HG03439 (cell line): Measurements from ENCODE around the gene PHF21A.
"Not testable (repeated sequence)": the region's sequence is repeated elsewhere in the genome, so short reads cannot be mapped to it uniquely, and the experiment has no call there.

ENCODE experiments used
- ATAC-seq: cut with Tn5 transposase; IDR thresholded peaks from one replicate; pipeline ENCODE4 v1.9.1; 2021; ENCODE audit warnings: mild to moderate bottlenecking, moderate library complexity; ENCODE audit not compliant: unreplicated experiment

The PHF21A gene

DNA sequence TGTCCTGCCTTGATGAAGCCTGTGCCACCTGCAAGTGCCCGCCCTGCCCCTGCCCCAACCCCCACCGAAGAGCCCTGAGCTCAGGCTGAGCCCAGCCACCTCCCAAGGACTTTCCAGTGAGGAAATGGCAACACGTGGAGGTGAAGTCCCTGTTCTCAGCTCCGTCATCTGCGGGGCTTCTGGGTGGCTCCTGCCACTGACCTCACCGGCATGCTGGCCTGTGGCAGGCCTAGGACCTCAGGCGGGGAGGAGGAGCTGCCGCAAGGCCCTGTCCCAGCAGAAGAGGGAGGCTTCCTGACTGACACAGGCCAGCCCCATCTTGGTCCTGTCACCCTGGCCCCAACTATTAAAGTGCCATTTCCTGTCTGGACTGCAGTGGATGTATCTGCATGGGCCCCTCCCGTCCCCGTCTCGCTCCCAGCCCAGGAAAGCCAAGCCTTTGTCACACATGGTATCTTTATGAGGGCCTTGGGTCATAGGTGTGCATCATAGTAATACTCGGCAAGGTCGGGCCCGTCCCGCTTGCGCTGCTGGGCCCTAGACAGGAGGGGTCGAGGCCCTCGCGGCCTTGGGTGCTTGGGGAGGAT is 215.1 kb downstream of the PHF21A start:
- ATAC-seq = no peak

DNA sequence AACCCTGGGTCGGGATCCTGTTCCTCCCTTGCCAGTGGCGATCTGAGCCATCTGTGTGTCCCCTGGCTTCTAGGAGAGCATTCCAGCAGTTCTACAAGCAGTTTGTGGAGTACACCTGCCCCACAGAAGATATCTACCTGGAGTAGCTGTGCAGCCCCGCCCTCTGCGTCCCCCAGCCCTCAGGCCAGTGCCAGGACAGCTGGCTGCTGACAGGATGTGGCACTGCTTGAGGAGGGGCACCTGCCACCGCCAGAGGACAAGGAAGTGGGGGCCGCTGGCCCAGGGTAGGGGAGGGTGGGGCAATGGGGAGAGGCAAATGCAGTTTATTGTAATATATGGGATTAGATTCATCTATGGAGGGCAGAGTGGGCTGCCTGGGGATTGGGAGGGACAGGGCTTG is 215.7 kb downstream of the PHF21A start:
- not testable (repeated sequence) for ATAC-seq

DNA sequence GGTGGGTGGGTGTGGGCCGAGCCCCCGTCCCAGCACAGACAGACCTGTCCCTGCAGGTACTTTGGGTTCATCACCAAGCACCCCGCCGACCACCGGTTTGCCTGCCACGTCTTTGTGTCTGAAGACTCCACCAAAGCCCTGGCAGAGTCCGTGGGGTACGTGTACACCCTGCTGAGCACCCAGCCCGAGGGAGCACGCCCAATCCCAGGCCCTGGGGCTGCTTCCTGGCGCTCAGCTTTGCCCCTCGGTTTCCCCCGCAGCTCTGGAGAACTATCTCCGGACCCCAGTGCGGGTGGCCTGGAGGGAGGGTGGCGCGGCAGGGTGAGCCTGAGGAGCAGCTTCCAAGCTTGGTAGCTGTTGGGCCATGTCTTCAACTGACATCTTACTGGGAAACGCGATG is 216.2 kb downstream of the PHF21A start:
- no peak for ATAC-seq

DNA sequence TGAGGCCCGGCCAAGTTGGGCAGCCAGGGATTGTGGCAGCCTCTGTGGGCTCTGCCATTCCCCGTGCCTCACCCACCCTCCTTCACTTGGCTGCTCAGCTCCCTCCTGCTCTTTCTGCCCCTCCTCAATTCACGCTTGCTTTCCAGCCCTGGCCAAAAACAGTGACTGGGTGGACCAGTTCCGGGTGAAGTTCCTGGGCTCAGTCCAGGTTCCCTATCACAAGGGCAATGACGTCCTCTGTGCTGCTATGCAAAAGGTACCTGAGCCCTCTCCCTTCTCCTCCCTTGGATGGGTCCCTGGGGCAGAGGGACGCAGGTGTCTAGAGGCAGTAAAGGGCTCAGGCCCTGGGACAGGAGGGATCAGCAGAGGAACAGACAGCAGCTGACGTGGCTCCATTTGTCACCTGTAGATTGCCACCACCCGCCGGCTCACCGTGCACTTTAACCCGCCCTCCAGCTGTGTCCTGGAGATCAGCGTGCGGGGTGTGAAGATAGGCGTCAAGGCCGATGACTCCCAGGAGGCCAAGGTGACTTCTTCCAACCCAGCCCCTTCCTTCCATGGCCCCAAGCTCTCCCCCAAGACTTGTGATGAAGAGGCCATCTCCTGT is 216.8 kb downstream of the PHF21A start:
- no peak for ATAC-seq

DNA sequence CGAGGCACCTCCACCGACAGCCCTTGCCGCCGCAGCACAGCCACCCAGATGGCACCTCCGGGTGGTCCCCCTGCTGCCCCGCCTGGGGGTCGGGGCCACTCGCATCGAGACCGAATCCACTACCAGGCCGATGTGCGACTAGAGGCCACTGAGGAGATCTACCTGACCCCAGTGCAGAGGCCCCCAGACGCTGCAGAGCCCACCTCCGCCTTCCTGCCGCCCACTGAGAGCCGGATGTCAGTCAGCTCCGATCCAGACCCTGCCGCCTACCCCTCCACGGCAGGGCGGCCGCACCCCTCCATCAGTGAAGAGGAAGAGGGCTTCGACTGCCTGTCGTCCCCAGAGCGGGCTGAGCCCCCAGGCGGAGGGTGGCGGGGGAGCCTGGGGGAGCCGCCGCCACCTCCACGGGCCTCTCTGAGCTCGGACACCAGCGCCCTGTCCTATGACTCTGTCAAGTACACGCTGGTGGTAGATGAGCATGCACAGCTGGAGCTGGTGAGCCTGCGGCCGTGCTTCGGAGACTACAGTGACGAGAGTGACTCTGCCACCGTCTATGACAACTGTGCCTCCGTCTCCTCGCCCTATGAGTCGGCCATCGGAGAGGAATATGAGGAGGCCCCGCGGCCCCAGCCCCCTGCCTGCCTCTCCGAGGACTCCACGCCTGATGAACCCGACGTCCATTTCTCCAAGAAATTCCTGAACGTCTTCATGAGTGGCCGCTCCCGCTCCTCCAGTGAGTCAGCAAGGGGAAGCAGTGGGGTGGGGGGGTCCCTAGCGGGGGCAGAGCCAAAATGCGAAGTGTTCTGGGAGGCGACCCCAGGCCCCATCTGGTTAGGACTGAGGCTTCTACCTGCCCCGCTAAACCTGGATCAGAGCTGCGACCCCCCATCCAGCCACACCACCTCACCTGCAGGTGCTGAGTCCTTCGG is 218.5 kb downstream of the PHF21A start:
- ATAC-seq = no peak

DNA sequence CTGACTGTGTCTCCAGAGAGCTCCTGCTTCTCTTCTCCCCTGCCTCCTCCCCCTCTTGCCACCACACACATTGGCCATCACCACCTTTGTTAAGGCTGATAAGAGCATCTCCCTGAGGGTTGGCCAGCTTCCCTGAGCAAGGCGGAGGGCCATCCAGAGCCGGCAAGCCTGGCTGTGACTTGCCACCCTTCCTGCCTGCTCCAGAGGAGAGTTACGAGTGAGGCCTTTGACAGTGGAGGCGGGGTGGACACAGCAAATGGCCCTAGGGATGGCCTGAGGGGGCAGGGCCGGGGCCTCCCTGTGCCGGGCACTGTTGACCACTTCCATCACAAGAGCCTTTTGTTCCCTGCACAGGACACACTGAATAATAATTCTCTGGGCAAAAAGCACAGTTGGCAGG is 219.6 kb downstream of the PHF21A start:
- no peak for ATAC-seq

DNA sequence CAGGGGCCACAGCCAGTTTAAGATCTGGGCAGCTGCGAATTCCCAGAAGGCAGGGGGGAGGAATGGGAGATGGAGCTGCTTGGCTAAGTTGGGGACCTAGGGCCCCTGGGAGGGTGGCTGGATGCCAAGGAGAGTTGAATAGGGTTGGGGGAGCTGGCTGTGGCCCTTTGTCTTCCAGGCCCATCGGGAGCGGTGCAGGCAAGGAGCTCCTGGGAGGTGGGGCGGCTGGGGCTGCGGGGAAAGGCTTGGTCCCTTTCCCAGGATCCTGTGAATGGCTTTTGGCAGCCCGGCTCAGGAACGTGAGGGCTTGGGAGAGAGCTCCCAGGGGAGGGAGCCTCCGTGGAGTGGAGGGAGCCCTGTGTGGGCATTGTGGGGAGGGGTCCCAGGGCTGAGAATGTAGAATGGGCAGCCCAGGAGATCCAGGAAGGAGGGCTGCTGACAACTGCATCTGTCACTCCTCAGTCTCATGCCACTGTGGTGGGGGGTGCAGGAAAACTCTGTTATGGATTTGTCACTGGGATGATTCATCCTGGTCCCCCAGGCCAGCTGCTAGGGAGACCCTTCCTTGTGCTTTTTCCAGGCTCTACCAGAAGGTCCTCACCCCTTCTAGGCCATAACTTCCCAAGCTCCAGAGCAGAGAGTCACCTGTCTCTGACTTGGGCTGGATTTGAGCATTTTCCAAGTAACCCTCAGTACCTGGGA is 220.2 kb downstream of the PHF21A start:
- no peak for ATAC-seq

DNA sequence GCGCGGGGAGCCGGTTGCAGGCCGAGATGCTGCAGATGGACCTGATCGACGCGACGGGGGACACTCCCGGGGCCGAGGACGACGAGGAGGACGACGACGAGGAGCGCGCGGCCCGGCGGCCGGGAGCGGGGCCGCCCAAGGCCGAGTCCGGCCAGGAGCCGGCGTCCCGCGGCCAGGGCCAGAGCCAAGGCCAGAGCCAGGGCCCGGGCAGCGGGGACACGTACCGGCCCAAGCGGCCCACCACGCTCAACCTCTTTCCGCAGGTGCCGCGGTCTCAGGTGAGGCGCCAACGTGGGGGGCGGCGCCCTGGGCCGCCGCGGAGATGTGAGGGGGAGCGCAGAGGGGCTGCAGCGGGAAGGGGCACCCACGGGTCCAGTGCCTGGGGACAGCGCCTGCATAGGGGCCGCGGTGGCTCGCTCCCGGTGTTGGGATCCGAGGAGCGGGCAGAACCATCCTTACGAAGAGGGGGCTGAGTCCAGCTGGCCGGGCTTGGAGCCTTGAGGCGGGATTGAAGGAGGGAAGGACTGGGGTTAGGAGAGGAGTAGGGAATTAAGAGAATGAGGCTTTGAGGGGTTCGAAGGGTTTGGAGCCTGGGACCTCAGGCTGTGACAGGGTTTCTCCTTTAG is 221.0 kb downstream of the PHF21A start:
- not testable (repeated sequence) for ATAC-seq

DNA sequence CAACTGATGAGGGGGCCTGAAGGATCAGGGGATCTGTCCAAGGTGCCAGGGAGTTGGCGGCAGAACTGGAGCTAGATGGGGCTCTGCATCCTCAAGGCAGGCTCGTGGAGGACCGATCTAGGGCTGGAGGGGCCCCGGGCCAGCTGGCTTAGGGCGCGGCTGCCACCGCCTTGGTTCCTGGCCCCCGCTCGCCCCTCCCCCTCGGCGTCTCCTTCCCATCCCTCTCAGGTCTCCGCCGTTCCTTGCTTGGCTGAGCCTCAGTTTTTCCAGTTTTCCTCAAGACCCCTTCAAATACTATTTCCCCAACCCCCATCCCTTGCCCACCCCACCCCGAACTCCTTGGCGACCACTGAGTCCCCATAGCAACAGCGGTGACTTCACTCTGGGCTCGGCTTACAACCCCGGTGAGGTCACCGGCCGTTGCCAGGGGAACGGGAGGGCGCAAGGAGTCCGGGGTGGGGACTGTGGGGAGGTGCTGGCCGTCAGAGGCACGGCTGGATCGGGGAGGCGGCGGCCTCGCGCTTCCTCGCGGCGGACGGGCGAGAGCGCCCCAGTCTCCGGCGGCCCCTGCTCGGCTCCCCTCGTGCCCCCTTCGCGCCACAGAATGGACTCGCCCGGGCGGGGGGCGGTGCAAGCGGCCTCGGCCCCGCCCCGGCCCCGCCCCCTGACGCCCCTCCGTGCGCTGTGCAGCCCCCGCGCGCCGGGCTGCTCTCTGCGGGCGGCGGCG is 221.6 kb downstream of the PHF21A start:
- no peak for ATAC-seq

DNA sequence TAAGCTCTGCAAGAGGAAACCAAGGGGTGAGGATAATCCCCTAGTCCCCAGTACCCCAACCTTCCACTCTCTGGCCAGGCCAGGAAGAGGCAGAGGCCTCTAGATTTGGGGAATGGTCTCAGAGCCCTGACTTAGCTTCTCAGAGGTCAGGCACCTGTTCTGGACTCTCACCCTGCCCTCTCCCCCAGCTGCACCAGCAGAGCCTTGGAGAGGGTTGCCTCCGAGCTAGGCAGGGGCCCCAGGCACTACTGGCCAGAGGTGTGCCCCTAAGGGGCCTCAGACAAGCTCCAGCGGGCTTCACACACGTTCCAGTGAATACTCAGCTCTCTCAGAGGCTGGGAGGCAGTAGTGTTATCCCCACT is 222.2 kb downstream of the PHF21A start:
- no peak for ATAC-seq

DNA sequence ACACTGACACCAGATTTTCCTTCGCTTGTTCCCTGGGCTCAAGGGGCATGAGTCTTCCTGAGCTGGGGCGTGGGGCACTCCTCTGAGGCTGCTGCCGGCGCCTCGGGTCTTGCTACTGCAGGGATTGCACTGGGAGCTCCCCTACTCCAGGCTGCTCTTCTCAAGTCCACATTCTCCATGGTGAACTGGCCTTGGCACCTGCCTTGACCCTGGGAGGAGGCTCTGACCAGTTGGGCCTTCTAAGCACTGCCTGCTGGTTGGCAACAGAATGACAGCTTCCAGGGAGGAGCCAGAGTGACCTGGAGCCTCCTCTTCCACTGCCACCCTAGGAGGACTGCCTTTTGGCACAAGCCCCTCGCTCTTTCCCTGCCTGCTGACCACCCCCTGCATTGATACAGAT is 223.7 kb downstream of the PHF21A start:
- ATAC-seq = no peak

DNA sequence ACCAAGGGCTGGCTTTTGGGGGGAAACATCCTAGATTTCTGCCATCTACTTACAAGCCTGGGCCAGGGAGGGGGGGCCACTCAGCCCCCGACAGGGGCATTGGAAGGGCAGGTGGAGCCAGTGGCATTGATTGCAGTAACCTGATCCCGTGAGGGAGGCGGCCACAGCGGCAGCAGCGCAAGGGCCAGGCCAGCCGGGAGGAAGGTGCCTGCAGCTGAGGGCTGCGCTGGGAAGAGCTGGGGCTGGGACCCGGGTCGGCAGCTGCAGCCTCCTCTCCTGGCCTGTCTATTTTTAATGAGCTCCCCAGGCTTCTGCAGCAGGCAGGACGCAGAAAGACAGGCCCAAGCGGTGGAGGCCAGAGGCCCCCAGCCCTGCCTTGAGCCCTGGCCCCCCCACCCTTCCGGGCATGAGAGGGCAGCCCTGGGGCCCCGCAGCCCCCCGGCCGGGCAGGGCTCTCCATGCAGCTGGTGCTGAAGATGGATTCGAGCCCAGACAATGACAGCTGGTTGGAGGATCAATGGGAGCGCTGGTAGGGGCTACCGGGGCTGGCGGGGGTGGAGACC is 224.8 kb downstream of the PHF21A start:
- no peak for ATAC-seq

DNA sequence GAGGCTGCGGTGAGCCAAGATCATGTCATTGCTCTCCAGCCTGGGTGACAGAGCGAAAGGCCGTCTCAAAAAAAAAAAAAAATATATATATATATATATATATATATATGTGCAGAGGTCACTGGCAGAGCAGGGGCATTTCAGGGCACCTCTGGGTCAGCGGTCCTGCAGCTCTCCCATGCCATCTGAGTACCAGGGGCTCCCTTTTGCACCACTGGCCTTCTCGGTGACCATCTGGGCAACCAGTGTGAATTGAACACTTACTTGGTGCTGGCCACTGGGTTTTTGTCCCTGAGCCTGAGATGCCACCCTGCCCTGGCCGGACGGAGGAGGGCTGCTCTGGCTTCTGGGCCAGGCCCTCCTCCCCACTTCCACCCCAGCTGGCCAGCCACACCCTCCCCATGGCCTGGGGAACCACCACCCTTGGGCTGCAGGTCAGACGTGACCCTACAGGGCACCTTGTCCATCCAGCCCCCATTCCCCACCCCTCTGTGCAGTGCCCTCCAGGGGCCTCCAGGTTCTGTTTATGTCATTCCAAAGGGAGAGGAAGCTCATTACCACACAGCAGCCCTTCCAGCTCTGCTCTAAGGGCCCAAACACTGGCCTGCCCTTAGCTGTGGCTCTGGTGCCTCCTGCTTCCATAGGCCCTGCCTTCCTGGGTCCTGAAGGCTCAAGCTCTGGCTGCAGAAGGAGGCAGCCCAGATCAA is 225.5 kb downstream of the PHF21A start:
- ATAC-seq = no peak

DNA sequence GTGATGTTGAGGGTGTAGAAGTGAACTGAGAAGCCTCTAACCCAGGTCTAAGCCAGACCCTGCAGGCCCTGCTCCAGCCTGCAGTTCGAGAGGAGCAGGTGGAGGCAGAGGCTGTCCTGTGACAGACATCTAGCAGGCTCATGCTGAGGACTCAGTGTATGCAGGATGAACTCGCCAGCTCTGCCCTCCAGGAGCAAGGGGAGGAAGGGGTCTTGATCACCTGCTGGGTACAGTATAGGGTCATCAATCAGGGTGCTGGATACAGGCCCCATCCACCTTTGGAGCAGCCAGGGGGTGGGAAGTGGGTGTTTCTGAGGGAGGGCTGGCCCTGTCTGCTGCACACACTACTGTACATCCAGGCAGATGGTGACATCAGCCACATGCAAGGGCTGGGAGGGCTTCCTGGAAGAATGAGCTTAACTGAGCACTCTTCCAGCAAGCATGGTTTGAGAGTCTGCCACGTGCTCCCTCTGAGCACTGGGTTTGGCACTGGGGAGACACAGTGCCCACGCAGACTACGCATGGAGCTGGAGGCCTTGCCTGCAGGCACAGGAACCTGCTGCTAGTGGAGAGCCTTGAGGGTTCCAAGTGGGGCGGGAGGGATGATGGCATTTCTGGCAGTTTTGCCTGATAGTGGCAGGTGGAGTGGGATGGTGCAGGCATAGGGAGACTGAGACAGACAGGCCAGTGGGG is 226.6 kb downstream of the PHF21A start:
- no peak for ATAC-seq

DNA sequence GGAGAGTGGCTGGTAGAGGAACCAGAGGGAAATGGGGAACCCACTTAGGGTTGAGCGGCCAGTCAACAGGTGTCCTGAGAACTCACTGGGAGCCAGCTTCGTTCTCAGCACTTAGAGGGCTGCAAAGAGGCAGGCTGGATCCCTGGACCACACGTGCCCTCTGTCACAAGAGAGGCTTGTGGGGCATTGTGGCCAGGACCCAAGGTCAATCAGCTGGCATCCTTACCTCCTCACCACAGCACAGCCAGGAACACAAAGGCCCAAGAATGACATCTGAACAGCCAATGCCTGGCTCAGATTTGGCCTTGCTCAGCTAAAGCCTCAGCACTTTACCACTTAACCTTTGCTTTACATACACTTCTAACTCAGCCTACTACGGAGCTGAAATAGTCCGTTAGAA is 228.4 kb downstream of the PHF21A start:
- no peak for ATAC-seq

DNA sequence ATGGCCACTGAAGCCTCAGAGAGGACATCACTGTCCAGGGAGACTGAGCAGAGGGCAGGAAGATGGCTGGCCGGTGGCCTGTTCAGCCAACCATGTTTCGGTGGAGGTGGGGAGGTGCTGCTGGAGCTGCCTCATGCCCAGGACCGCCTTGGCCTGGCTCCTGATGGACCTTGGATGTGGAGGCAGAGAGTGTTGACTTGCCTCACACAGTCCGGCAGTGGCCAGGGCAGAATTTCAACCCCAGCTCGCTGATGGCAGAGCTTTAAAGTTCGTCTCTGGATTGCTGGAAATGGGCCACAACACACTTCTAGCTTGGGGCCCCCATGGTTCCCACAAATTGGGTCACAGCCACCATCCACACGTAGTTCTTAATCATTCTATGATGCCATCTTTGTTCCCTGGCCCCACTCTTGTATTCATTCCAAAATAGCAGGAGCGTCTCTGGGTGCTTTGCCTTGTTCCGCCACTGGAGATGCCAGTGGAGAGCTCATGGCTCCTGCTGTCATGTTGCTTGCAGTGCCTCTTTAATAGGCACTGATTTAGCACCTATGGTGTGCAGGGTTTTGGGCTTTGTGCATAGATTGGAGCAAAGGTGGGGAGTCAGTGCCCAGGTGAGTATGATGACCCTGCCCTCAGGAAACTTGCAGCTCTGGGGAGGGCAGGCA is 230.2 kb downstream of the PHF21A start:
- ATAC-seq = no peak

DNA sequence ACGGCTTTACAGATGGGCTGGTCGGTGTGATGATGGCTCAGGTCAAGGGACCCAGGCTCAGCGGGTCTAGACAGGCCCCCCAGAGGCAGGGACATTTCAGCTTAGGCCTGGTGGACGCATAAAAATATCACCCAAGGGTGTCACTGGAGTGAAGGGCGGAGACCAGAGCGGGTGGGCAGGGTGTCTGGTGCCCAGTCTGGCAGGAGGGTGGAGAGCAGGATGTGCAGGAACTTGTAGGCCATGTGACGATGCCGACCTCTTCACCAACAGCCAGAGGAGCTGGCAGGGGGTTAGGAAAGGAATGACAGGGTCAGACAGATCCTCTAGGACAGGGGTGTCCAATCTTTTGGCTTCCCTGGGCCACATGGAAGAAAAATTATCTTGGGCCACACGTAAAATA is 231.3 kb downstream of the PHF21A start:
- no peak for ATAC-seq

DNA sequence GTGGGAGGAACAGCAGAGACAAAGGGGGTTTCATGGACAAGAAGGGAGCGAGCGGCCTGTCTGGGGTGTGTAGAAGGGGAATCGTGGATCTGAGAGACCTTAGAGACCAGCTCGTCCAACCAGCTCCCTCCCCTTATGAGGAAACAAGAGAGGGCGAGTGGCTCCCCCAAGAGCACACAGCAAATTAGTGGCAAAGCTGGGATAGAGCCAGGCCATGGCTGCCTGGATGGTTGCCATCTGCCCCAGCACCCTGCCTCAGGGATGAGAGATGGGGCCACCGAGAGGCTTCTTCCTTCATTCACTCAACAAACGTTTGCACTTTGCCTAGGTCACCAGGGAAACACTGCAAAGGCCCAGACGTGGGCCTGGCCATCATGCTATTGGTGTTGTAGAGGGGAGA is 231.7 kb downstream of the PHF21A start:
- ATAC-seq = no peak
